ENCODE data around the gene YBEY. TPM values are rescaled to one million over a fixed set of nuclear protein-coding genes. Genes with fewer than 3 reads are reported as not detected.

YBEY gene
- total RNA-seq, 2 experiments from 2014 or later, result 10.6 to 14.8 TPM

GRCh38 chr21:46264046-46264689, 22.0 kb upstream of the YBEY start:
- CTCF ChIA-PET, result no interaction called here
- no peak overlapping the region for H3K4me3 Mint-ChIP-seq
- ATAC-seq (ENCODE audit: poor library complexity), result no peak
- intact Hi-C loops (cut with DNase I, micrococcal nuclease), result no loop called here
- no peak for TF ChIP-seq CTCF (IDR thresholded peaks at IDR 0.05)
- Histone ChIP-seq H3K9me3 (ENCODE audit: control insufficient read depth in 1 of 2, insufficient read depth in 1 of 2, low read length in 2 of 2) (no peaks in the 10 kb centered on the region), H3K4me1 (ENCODE audit: insufficient read depth, low read length) (peaks cover 4% of the 10 kb centered on the region), H3K27ac (ENCODE audit: low read depth in 1 of 2, low read length in 2 of 2) (no peak overlapping the region), H3K27me3 (ENCODE audit: control insufficient read depth in 1 of 2, insufficient read depth in 2 of 2, low read length in 2 of 2) (no peaks in the 10 kb centered on the region), H3K4me3 (ENCODE audit: low read length) (no peak overlapping the region), H3K36me3 (ENCODE audit: insufficient read depth, low read length) (peaks cover 80% of the 10 kb centered on the region)
- H3K9me3 Mint-ChIP-seq, result no peaks in the 10 kb centered on the region
- no peaks in the 10 kb centered on the region for H3K4me1 Mint-ChIP-seq (ENCODE audit: low read depth)
- peaks cover 73% of the 10 kb centered on the region for H3K36me3 Mint-ChIP-seq (ENCODE audit: low read depth)
- POLR2A ChIA-PET, result no interaction called here
- no peak overlapping the region for H3K27ac Mint-ChIP-seq
- no peaks in the 10 kb centered on the region for H3K27me3 Mint-ChIP-seq
- no peak for DNase-seq

GRCh38 chr21:46264690-46265144, 21.4 kb upstream of the YBEY start:
- Mint-ChIP-seq H3K27me3 (no peaks in the 10 kb centered on the region), H3K4me1 (ENCODE audit: low read depth) (no peaks in the 10 kb centered on the region), H3K27ac (no peak overlapping the region), H3K4me3 (no peak overlapping the region), H3K9me3 (no peaks in the 10 kb centered on the region), H3K36me3 (ENCODE audit: low read depth) (peaks cover 73% of the 10 kb centered on the region)
- TF ChIP-seq CTCF (IDR thresholded peaks at IDR 0.05), result no peak
- H3K27me3 ChIP-seq (ENCODE audit: control insufficient read depth in 1 of 2, insufficient read depth in 2 of 2, low read length in 2 of 2), result no peaks in the 10 kb centered on the region
- no peak overlapping the region for H3K27ac ChIP-seq (ENCODE audit: low read depth in 1 of 2, low read length in 2 of 2)
- intact Hi-C loops (cut with DNase I, micrococcal nuclease), result no loop called here
- peaks cover 83% of the 10 kb centered on the region for H3K36me3 ChIP-seq (ENCODE audit: insufficient read depth, low read length)
- ATAC-seq (ENCODE audit: poor library complexity) (no peak), DNase-seq (no peak)
- no peak overlapping the region for H3K4me3 ChIP-seq (ENCODE audit: low read length)
- peaks cover 4% of the 10 kb centered on the region for H3K4me1 ChIP-seq (ENCODE audit: insufficient read depth, low read length)
- no peaks in the 10 kb centered on the region for H3K9me3 ChIP-seq (ENCODE audit: control insufficient read depth in 1 of 2, insufficient read depth in 1 of 2, low read length in 2 of 2)
- ChIA-PET POLR2A (no interaction called here), CTCF (no interaction called here)

- DNase-seq, result no peak
- H3K4me1 Mint-ChIP-seq (ENCODE audit: low read depth), result no peaks in the 10 kb centered on the region
- Histone ChIP-seq H3K27me3 (ENCODE audit: control insufficient read depth in 1 of 2, insufficient read depth in 2 of 2, low read length in 2 of 2) (no peaks in the 10 kb centered on the region), H3K36me3 (ENCODE audit: insufficient read depth, low read length) (peaks cover 83% of the 10 kb centered on the region), H3K4me3 (ENCODE audit: low read length) (no peak overlapping the region), H3K4me1 (ENCODE audit: insufficient read depth, low read length) (peaks cover 4% of the 10 kb centered on the region), H3K9me3 (ENCODE audit: control insufficient read depth in 1 of 2, insufficient read depth in 1 of 2, low read length in 2 of 2) (no peaks in the 10 kb centered on the region), H3K27ac (ENCODE audit: low read depth in 1 of 2, low read length in 2 of 2) (no peak overlapping the region)
- CTCF ChIA-PET, result no interaction called here
- H3K36me3 Mint-ChIP-seq (ENCODE audit: low read depth), result peaks cover 76% of the 10 kb centered on the region
- POLR2A ChIA-PET, result no interaction called here
- no peak for TF ChIP-seq CTCF (IDR thresholded peaks at IDR 0.05)
- no peak for ATAC-seq (ENCODE audit: poor library complexity)
- no peak overlapping the region for H3K27ac Mint-ChIP-seq
- H3K9me3 Mint-ChIP-seq, result no peaks in the 10 kb centered on the region
- H3K4me3 Mint-ChIP-seq, result no peak overlapping the region
- H3K27me3 Mint-ChIP-seq, result no peaks in the 10 kb centered on the region
- intact Hi-C loops (cut with DNase I, micrococcal nuclease), result no loop called here
Observed at GRCh38 chr21:46265736-46266525, 20.2 kb upstream of the YBEY start.
